GM18519 (cell line): Measurements from ENCODE around the gene HCN4.
"Not testable (repeated sequence)": the region's sequence is repeated elsewhere in the genome, so short reads cannot be mapped to it uniquely, and the experiment has no call there.

Experiments used
- ATAC-seq: cut with Tn5 transposase; IDR thresholded peaks from one replicate; pipeline ENCODE4 v1.9.1; 2021; ENCODE audit warnings: mild to moderate bottlenecking, moderate library complexity; ENCODE audit not compliant: unreplicated experiment, low FRiP score

HCN4 gene

DNA sequence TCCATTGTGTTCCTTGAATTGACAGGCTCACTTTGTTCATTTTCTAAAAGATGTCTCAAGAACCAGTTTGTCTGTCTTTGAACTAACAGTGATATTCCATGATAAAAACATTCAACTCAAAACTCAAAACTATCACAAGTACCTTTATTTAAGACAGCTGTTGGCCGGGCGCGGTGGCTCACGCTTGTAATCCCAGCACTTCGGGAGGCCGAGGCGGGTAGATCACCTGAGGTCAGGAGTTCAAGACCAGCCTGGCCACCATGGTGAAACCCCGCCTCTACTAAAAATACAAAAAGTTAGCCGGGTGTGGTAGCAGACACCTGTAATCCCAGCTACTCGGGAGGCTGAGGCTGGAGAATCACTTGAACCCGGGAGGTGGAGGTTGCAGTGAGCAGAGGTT, 68.5 kb downstream of the HCN4 start:
- not testable (repeated sequence) for ATAC-seq

DNA sequence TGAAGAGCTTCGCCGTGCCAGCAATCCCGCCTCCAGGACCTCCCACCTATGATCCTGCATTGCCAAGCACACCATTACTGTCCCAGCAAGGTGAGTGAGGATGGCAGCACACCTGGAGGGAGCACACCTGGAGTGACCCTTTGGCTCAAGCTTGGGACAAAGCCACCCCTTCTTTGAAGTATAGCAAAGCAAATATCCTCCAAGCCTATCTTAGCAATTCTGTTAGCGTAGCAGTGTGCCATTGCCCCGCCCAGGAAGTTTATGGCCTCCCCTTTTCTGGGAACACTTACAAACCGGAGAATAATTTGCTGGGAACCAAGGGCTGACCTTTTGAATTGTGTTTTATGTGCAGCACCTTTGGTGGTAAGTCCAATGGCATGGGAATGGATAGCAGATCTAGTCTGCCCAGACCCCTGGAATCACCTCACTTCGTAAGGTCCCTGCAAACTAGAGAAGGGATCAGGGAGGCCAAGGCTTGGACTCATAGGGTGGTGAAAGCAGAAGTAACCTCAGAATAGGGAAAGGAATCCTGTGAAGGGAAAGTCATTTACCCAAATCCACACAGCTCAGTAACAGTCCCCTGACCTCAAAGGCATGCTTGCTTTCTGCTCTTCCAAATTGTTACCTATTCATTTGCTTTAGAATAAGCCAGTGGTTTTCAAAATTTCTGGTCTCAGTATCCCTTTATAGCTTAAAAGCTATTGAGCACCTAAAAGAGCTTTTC, 70.1 kb downstream of the HCN4 start:
- ATAC-seq = no peak

DNA sequence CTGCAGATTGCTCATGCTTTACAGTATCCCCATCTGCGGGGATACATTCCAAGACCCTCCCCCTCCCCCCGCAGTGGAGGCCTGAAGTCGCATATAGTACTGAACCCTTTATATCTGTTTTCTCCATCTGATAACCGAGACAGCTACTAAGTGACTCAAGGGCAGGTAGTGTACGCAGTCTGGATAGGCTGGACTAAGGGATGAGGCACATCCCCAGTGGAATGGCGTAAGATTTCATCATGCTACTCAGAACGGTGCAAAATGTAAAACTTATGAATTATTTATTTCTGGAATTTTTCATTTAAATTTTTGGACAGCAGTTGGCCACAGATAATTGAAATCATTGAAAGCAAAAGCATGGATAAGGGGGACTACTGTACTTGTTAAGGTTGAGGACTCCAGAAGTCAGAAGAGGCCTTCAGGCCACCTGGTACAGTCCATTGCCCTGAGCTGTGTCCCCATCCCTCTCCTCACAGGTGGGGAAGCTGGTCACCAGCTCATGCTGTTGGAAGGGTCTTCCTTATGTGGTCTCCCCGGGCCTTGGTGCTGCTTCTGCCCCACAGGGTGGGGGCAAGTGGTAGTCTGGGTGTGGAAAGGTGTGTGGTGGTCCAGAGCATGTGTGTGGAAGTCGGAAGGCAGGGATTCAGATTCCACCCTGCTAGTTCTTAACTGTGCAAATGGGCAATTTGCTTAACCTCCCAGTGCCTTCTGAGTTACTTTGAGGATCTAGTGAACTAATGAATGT, 72.0 kb downstream of the HCN4 start:
- ATAC-seq = no peak

DNA sequence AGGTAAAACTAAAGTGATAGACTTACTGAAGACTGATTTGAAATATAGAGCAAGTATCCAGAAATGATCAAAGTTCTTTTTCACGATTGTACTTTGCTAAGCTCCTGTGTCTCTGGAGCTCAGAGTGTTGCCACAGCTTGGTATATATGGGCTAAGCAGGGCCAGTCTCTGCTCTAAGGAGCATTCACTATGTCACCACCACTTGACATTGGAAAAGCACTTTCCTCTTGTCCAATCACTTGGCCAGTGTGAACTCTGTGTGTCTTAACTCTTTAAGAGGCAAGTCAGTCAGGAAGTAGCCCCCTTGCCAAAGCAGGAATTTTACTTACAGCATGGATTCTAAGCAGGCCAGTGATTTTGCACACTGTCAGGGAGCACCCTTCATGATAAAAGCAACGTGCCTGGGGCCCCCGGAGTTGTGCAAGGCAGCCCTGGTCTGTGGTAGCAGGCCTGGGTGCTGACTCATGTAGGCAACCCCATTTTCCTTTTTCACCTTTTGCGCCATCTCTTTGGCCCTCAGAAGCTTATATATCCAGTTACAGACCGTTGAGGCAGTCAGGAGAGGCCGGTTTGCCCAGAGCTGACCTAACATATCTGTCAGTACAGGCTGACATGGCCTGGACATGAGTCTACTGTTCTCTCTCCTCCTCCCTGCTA, 73.0 kb downstream of the HCN4 start:
- ATAC-seq = no peak

DNA sequence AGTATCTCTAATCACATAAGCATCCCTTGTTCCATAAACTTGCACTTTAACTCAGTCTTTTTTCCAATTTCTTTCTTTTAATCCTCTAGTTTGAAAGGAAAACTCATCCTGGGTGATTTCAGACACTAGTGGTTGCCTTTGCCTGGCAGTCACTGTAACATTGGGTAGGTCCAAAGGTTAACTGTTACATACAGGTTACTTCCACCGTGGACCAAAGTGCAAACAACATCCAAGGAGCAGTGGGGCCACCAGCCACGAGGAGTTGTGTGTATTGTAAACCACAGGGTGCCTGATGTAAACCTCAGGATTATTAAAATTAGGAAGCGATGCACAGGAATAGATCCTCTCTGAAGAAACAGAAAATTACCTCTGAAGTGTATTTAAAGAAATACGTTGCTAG, 75.0 kb downstream of the HCN4 start:
- ATAC-seq = no peak

DNA sequence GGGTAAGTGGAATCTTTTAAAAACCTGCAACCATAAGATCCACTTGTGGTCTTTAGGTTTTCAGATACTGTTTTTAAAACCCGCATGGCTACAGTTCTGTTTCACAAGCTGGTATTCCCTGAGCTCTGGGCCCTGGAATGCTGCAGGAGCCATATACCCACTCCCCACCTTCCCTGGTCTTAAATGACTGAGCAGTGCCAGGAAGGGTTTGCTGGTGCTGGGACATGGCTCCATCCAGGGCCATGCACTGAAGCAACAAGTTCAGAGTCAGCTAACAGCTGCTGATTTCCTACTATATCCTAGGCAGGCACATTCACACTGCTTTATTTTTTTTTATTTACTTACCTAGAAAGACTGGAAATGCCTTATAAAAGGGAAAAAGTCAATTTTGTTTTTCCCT, 77.3 kb downstream of the HCN4 start:
- ATAC-seq = no peak

DNA sequence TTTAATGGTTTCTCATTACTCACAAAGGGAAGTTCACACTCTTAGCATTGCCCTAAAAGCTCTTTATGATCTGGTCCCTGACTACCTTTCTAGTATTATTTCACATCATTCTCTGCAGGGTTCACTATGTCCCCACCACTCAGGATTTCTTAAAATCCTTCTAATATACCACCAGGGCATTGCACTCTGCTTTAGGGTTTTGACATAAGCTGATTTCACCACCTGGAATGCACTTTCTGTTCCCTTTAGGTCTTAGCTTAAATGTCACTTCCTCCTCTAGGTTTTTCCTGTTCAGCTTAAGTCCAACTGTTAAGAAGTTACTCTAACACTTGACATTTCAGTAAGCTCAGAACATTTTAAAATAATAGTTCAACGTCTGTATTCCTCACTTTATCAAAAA, 81.7 kb downstream of the HCN4 start:
- no peak for ATAC-seq

DNA sequence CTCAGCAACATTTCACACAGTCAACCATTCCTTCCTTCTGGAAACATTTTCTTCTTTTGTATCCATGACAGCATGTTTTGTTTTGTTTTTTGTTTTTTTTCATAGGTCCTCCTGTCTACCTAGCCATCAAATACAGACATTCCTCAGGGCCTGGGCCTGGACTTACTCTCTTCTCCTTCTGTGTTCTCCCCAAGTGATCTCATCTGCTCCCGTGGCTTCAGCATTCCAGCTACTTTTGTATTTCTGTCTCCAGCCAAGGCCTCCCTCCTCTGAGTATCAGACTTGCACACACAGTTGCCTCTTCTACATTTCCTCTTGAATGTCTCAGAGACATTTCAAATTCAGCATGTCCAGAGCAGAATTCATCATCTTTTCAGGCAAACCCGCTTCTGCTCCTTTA, 82.4 kb downstream of the HCN4 start:
- no peak for ATAC-seq

DNA sequence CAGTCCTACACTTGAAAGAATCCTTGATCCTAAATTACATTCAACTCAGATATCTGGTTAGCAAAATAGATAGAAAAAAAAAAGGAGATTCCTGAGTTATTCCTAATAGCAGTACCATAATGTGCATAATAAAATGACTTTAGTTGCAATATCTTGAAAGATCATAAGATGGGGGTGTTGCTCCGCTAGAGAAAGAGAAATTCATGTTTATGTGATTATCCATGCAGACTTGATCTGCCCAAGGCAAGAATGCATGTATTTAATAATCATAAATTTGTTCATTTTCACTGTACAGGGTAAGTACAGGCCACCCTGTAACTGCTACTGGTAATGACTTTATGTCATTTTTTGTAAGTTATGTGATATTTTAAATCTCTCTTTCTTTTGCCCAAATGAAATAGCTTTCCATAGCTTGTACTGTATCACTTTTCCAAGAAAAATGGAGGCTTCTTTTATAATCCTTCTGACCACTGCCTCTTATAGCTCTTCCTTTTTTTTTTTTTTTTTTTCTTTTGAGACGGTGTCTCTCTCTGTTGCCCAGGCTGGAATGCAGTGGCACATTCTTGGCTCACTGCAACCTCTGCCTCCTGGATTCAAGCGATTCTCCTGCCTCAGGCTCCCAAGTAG, 84.6 kb downstream of the HCN4 start:
- no peak for ATAC-seq

DNA sequence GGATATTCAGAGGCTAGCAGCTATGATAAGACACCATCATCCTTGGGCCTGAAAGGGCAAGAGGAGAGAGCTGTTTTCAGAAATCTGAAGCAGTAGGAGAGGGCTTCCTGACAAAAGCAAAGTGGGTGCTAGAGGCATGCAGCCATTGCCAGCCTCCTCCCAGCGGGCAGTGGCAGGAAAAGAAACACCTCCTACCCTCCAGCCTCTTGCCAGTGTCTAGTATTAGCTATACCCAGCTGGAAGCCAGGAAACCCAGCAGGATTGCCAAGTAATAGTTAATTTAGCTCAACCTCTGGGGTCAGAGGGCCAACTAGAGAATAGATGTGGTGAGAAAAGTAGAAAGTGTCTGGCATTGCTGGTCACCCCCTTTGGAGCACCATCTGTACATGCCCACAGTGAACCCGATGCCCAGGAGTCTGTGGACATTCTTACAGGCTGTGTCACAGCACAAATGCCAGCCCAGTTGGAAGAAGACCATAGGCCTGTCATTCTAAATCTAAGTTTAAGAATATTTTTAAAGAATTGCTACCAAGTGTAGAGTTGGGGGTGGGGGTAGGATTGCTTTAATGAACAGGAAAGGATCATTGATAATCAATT, 85.3 kb downstream of the HCN4 start:
- ATAC-seq = no peak

DNA sequence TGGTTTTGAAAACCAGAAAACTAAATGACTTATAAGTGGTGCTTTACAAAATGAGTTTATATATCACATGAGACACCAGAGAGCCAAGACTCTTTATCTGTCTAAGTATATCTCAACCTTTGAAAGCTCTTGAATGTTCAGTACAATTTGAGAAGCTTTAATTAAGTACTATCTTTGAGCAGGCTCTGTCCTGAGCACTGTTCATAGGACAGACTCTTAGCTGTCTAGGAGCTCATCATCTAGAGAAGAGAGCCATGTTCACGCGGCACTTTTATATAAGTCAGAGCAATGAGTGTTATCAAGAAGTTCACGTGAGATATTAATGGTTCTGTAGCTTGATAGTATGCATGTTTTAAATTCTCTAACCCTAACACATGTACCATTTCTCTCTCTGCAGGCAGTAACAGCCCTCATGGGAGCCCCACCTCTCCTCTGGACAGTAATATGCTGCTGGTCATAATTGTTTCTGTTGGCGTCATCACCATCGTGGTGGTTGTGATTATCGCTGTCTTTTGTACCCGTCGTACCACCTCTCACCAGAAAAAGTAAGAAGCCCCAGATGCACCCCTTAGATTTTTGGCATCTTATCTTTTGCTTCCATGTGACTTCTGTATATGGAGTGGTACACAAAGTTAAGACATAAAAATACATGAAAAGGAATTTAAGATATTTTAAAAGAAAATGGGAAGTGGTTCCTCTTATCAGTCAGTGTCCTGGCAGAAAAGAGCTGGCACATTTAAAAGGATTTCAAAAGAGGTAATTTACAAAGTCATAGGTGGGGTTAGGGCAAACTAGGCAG, 86.0 kb downstream of the HCN4 start:
- no peak for ATAC-seq

DNA sequence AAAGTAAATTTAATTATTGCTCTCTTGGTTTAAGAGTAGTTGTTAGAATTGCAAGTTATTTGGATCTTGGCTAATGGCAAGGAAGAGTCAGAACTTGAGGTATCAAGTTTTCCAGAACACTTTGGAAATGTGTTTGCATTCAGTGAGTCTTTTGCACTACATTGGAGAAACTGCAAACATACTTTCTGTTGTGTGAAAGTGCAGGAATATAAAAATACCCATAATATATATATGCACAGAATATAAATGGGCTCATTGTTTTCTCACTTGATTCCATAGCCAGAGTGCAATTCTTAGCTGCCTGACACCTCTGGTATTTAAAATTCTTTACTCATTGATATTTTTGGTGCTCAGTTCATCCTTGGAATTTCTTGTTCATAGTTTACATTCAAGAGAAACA, 92.9 kb downstream of the HCN4 start:
- no peak for ATAC-seq

DNA sequence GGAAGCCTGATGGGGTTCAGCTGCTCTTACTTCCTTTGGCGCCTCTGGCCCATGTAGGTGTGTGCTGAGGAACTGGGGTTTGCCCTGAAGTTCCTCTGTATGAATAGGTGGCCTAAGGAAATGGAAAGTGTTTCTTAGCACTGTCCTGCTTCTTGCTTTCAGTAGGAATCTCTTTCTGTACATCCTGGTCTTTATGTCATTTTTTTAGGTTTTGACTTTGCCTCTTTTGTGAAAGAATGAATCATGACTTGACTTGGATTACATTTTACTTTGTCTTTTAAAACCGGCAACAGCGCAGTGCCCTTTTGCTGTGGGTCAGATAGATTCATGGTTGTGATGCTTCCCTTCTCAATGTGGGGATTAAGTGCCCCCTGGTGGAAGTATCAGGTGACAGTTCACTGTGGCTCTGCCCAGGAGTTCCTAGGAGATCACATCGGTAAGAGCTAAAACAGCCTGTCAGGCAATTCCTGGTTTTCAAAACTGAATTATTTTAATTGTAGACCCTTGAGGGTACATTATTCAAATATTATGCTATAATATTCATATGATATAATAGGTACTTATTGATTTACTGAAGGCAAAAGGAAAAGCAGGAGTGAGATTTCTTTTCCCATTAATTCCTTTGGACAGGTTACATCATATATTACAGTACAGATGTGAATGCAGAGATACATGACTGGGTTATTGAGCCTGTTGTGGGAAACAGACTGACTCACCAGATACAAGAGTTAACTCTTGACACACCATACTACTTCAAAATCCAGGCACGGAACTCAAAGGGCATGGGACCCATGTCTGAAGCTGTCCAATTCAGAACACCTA, 95.4 kb downstream of the HCN4 start:
- ATAC-seq = no peak

DNA sequence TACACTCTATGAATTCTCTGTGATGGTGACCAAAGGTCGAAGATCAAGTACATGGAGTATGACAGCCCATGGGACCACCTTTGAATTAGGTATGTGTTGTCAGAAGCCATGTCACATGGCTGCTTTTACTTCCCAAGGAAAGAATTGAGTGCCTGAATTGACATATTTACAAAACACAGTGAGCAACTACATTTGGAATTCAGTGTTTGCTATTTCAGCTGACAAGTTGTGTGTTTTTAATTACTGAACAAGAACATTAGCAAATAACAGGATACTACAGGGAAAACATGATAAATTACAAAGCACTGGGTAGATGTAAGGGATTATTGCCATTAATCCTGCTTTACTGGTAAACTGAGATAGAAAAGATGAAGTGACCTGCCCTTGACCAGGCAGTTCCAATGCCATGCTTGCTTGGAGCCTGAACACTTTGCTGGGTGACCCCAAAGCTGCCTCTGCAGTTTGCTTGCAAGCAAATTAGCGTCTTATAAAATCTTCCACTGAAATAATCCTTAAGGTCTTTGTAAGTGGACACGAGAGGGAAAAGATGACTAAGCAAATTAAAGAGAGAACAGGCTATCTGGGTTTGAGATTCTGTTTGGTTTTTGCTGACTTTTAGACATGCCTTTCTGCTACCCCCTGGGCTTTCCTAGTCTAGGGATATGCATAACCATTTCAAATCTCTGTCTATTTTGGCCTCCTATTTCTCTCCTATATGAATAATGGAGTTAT, 98.2 kb downstream of the HCN4 start:
- no peak for ATAC-seq
